Neural cell (in vitro differentiated cells): ENCODE data around the gene ERP27.

Experiments used
- CTCF ChIP-seq: fragments of 450-650 bp; IDR thresholded peaks from 2 replicates; pipeline ENCODE4 v1.5.1; 2014; ENCODE audit warnings: antibody characterized with exemption, mild to moderate bottlenecking, moderate library complexity; ENCODE audit not compliant: poor library complexity, severe bottlenecking
- EZH2 ChIP-seq: fragments of 200-600, 300-800 bp; shearing (Covaris generic), sonication (generic); IDR thresholded peaks from 2 replicates; pipeline ENCODE4 v1.6.1; 2014; ENCODE audit warnings: antibody characterized with exemption, low read length, borderline replicate concordance, mild to moderate bottlenecking; ENCODE audit not compliant: insufficient read depth, poor library complexity, severe bottlenecking
- POLR2AphosphoS5 ChIP-seq: IDR thresholded peaks from 2 replicates; pipeline ENCODE4 v1.6.1; 2012
- RAD21 ChIP-seq: fragments of 450-650 bp; conservative IDR thresholded peaks from 2 replicates; pipeline ENCODE4 v1.6.1; 2014; ENCODE audit warnings: antibody characterized with exemption, mild to moderate bottlenecking, moderate library complexity
- SMC3 ChIP-seq: fragments of 450-650 bp; conservative IDR thresholded peaks from 2 replicates; pipeline ENCODE4 v1.6.1; 2014; ENCODE audit warnings: antibody characterized with exemption, mild to moderate bottlenecking, moderate library complexity; ENCODE audit not compliant: poor library complexity
- TF ChIP-seq, protein P1 (sequence below): IDR thresholded peaks from 2 replicates; pipeline ENCODE4 v1.6.1; 2012; ENCODE audit warnings: borderline replicate concordance

- TF ChIP-seq EZH2 (no peak), CTCF (no peak), POLR2AphosphoS5 (no peak), RAD21 (no peak), SMC3 (no peak)
- TF ChIP-seq, protein P1, sequence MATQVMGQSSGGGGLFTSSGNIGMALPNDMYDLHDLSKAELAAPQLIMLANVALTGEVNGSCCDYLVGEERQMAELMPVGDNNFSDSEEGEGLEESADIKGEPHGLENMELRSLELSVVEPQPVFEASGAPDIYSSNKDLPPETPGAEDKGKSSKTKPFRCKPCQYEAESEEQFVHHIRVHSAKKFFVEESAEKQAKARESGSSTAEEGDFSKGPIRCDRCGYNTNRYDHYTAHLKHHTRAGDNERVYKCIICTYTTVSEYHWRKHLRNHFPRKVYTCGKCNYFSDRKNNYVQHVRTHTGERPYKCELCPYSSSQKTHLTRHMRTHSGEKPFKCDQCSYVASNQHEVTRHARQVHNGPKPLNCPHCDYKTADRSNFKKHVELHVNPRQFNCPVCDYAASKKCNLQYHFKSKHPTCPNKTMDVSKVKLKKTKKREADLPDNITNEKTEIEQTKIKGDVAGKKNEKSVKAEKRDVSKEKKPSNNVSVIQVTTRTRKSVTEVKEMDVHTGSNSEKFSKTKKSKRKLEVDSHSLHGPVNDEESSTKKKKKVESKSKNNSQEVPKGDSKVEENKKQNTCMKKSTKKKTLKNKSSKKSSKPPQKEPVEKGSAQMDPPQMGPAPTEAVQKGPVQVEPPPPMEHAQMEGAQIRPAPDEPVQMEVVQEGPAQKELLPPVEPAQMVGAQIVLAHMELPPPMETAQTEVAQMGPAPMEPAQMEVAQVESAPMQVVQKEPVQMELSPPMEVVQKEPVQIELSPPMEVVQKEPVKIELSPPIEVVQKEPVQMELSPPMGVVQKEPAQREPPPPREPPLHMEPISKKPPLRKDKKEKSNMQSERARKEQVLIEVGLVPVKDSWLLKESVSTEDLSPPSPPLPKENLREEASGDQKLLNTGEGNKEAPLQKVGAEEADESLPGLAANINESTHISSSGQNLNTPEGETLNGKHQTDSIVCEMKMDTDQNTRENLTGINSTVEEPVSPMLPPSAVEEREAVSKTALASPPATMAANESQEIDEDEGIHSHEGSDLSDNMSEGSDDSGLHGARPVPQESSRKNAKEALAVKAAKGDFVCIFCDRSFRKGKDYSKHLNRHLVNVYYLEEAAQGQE = no peak
These were observed 32.9 kb downstream of the ERP27 start for GRCh38 chr12:14905269-14906004.
